Upper lobe of left lung (tissue), 6 donors: ENCODE results near the gene C6orf47. TPM values are rescaled to one million over a fixed set of nuclear protein-coding genes. Genes with fewer than 3 reads are reported as not detected.
A peak's percentile ranks its signal among the peaks of the same experiment; 100 is the strongest.

Experiments
- ATAC-seq, 2 donors: fragments of 200-7000 bp; cut with Tn5 transposase; one replicate each; pipeline ENCODE4 v1.9.1; 2022; ENCODE audit warnings: mild to moderate bottlenecking in 2 of 2, moderate library complexity in 2 of 2; ENCODE audit not compliant: low FRiP score in 2 of 2
- DNase-seq, 2 donors: peaks; one replicate each; pipeline ENCODE4 v3.0.0-alpha.2; 2019 to 2020
- H3K27ac ChIP-seq, 4 donors: fragments of 200-600 bp; sonication (generic); one replicate each; pipeline ENCODE4 v1.5.1; 2016 to 2019
- H3K27me3 ChIP-seq, 4 donors: fragments of 200-600 bp; sonication (generic); one replicate each; pipeline ENCODE4 v1.5.1; 2017 to 2019
- H3K36me3 ChIP-seq, 4 donors: fragments of 200-600 bp; sonication (generic); one replicate each; pipeline ENCODE4 v1.5.1; 2016 to 2019
- H3K4me1 ChIP-seq, 4 donors: fragments of 200-600 bp; sonication (generic); one replicate each; pipeline ENCODE4 v1.5.1; 2018 to 2019
- H3K4me3 ChIP-seq, 4 donors: fragments of 200-600 bp; sonication (generic); one replicate each; pipeline ENCODE4 v1.5.1; 2017 to 2019; ENCODE audit warnings: mild to moderate bottlenecking in 2 of 4, moderate library complexity in 1 of 4
- H3K9me3 ChIP-seq, 4 donors: fragments of 200-600 bp; sonication (generic); one replicate each; pipeline ENCODE4 v1.5.1; 2018 to 2019
- CTCF ChIP-seq, 6 experiments: fragments of 450-650 bp in 4 of 6; fragments of 200-600 bp in 2 of 6; sonication (generic) in 2 of 6; IDR thresholded peaks; one replicate each; pipeline ENCODE4 v1.5.1; 2016 to 2019; ENCODE audit warnings: antibody characterized with exemption in 6 of 6
- EP300 ChIP-seq, 4 donors: sonication (generic); formaldehyde crosslinking; IDR thresholded peaks; one replicate each; pipeline ENCODE4 v1.5.1; 2017; ENCODE audit warnings: antibody characterized with exemption in 4 of 4, control low read depth in 2 of 4
- POLR2A ChIP-seq, 4 donors: fragments of 450-650 bp; IDR thresholded peaks; one replicate each; pipeline ENCODE4 v1.5.1; 2016 to 2017; ENCODE audit warnings: antibody characterized with exemption in 4 of 4, mild to moderate bottlenecking in 2 of 4
- POLR2AphosphoS5 ChIP-seq, 2 donors: sonication (generic); formaldehyde crosslinking; IDR thresholded peaks; one replicate each; pipeline ENCODE4 v1.5.1; 2017; ENCODE audit warnings: antibody characterized with exemption in 2 of 2
- WGBS, 2 donors: methylation state at CpG; one replicate each; pipeline ENCODE4 v1.1.5; 2017 to 2018; 5-methylcytosine and 5-hydroxymethylcytosine counted together
- total RNA-seq, 6 donors: library from RNA; depleted of rRNA in 4 of 6; stranded (reverse); fragments of >200 nt in 4 of 6; gene quantifications; one replicate each; pipeline versions ENCODE4 v1.1.0 to v1.2.1, GENCODE V29; 2016 to 2021
- donor health status: DM: no; HTN: no; CAD: no; lungs with moderate emphysema.
- donor health status: DM: no; HTN: yes; CAD: no; lungs with severe emphysema.

Gene C6orf47
- total RNA-seq, 6 donors from 2014 or later: 25.0 to 30.1 (median 28.4) TPM

- Histone ChIP-seq H3K27ac (no peak overlapping the region), H3K9me3 (no peaks in the 10 kb centered on the region), H3K36me3 (peaks cover 5 to 31% (median 22%) of the 10 kb centered on the region in 4 donors), H3K4me1 (peaks cover 7 to 12% (median 11%) of the 10 kb centered on the region in 4 donors), H3K4me3 (no peak overlapping the region), H3K27me3 (no peaks in the 10 kb centered on the region)
- no peak for ATAC-seq
- no peak for DNase-seq
- TF ChIP-seq CTCF (IDR thresholded peaks at IDR 0.05): no peak
- no peak for TF ChIP-seq POLR2AphosphoS5 (IDR thresholded peaks at IDR 0.05)
- no peak for TF ChIP-seq EP300 (IDR thresholded peaks at IDR 0.05)
- TF ChIP-seq POLR2A (IDR thresholded peaks at IDR 0.05): no peak
- 73 to 84% methylated on average over 4 of the region's 4 CpGs for WGBS, 2 donors
Measured at GRCh38 chr6:31676322-31676903, 15.8 kb upstream of the C6orf47 start.

DNA sequence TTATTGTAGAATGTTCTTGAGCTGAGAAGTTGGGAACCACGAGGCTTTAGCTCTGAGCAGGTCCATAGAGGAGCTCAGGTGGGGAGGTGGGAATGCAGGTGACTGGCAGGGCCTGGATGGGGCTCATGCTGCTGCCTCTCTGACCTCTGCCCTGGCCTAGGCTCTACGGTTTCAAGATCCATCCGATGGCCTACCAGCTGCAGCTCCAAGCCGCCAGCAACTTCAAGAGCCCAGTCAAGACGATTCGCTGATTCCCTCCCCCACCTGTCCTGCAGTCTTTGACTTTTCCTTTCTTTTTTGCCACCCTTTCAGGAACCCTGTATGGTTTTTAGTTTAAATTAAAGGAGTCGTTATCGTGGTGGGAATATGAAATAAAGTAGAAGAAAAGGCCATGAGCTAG, 9.1 kb upstream of the C6orf47 start, which contains the start of gene LY6G5B:
TSS of gene LY6G5B (plus strand) at position 301 of the 400 bp plus-strand sequence. CDS start 975 bp downstream, outside the sequence.
- no peak for ATAC-seq
- no peak for TF ChIP-seq EP300 (IDR thresholded peaks at IDR 0.05)
- TF ChIP-seq CTCF (IDR thresholded peaks at IDR 0.05): no peak
- no peak for TF ChIP-seq POLR2AphosphoS5 (IDR thresholded peaks at IDR 0.05)
- no peak for TF ChIP-seq POLR2A (IDR thresholded peaks at IDR 0.05)
- 83 to 88% methylated on average over 8 of the region's 8 CpGs for WGBS, 2 donors

GRCh38 chr6:31666337-31666965, 5.9 kb upstream of the C6orf47 start:
- H3K4me1 ChIP-seq: peaks cover 25 to 60% (median 38%) of the 10 kb centered on the region in 4 donors
- no peaks in the 10 kb centered on the region for H3K27me3 ChIP-seq
- H3K9me3 ChIP-seq: no peaks in the 10 kb centered on the region
- peak overlapping the region; percentile 22 to 96 (median 84) for H3K4me3 ChIP-seq
- TF ChIP-seq POLR2A (IDR thresholded peaks at IDR 0.05): no peak
- no peak for TF ChIP-seq EP300 (IDR thresholded peaks at IDR 0.05)
- no peak for TF ChIP-seq CTCF (IDR thresholded peaks at IDR 0.05)
- DNase-seq (no peak), ATAC-seq (no peak)
- H3K27ac ChIP-seq: peak overlapping the region; percentile 95 to 98 (median 97)
- WGBS, 2 donors: 2 to 5% methylated on average over 15 of the region's 15 CpGs
- peaks cover 29 to 64% (median 51%) of the 10 kb centered on the region in 4 donors for H3K36me3 ChIP-seq

More for the DNA sequence above, 9.1 kb upstream of the C6orf47 start, which contains the start of gene LY6G5B:
- Histone ChIP-seq H3K27ac (no peak within 1 kb of the TSS), H3K4me3 (no peak within 1 kb of the TSS), H3K4me1 (peaks cover 9 to 31% (median 13%) of the 10 kb centered on the region in 4 donors), H3K27me3 (no peaks in the 10 kb centered on the region), H3K9me3 (no peaks in the 10 kb centered on the region), H3K36me3 (peaks cover 35 to 74% (median 65%) of the 10 kb centered on the region in 4 donors)
- no peak for DNase-seq

DNA sequence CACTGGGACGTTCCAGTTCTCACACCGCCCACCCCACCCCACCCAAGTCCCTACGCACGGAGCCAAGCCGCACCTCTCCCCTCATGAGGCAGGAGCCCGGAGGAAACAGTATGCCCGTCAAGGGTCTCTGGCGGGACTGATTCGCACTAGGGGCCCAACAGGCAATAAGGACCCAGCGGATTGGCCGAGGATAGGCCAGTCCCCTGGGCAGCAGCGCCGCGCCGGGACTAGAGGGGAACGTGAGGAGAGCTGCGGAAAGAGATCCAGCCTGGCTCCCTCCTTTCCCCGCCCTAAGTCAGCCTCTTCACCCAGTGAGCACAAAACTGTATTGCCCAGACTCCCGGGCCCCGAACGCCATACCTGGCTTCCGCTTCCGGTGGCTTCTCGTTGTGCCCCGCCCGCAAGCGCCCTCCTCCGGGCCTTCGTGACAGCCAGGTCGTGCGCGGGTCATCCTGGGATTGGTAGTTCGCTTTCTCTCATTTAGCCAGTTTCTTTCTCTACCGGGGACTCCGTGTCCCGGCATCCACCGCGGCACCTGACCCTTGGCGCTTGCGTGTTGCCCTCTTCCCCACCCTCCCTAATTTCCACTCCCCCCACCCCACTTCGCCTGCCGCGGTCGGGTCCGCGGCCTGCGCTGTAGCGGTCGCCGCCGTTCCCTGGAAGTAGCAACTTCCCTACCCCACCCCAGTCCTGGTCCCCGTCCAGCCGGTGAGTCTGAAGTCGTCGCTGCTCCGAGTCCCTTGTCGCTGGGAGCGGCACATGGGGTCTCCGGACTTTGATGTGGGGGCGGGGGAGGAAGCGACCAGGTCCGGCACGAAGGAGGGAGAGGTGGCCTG, 5.1 kb upstream of the C6orf47 start, which contains the start of gene CSNK2B:
TSS of gene CSNK2B (plus strand) at position 580 of the 836 bp plus-strand sequence. CDS start 752 bp downstream, outside the sequence.
- TF ChIP-seq POLR2AphosphoS5 (IDR thresholded peaks at IDR 0.05) (peak; percentile 75 to 83), EP300 (IDR thresholded peaks at IDR 0.05) (no peak), CTCF (IDR thresholded peaks at IDR 0.05) (no peak), POLR2A (IDR thresholded peaks at IDR 0.05) (peak in 3 of 4 donors; percentile 72 to 91 (median 86))
- ATAC-seq (peak; percentile 96 to 97), DNase-seq (peak; percentile 98 to 100)
- WGBS, 2 donors: 0% methylated on average over 10 to 52 of the region's 63 CpGs
- H3K36me3 ChIP-seq: peaks cover 26 to 58% (median 44%) of the 10 kb centered on the region in 4 donors
- no peaks in the 10 kb centered on the region for H3K27me3 ChIP-seq
- H3K4me1 ChIP-seq: peaks cover 30 to 67% (median 45%) of the 10 kb centered on the region in 4 donors
- H3K9me3 ChIP-seq: no peaks in the 10 kb centered on the region
- peak within 1 kb of the TSS; percentile 95 to 98 (median 97) for H3K27ac ChIP-seq
- H3K4me3 ChIP-seq: peak within 1 kb of the TSS; percentile 71 to 96 (median 84)
